Measurements from ENCODE around the gene ANXA2R.

- TF ChIP-seq CTCF (IDR thresholded peaks at IDR 0.05) = no peak
- no peak for TF ChIP-seq POLR2A (IDR thresholded peaks at IDR 0.05; ENCODE audit: low read length)
- no peak for TF ChIP-seq SMC3 (IDR thresholded peaks at IDR 0.05)
- TF ChIP-seq POLR2AphosphoS2 (conservative IDR thresholded peaks at IDR 0.05; ENCODE audit: low read length) = no peak
Observed at GRCh38 chr5:43016217-43016779, 23.8 kb downstream of the ANXA2R start.
